Measurements from ENCODE around the gene PABPC3. TPM values are rescaled to one million over a fixed set of nuclear protein-coding genes. Genes with fewer than 3 reads are reported as not detected.
A peak's percentile ranks its signal among the peaks of the same experiment; 100 is the strongest.

Gene PABPC3
- total RNA-seq, 2 experiments from 2014 or later, result 1.8 to 1.9 TPM

GRCh38 chr13:25110956-25111584 is 15.1 kb downstream of the PABPC3 start:
- ATAC-seq, result no peak
- H3K9me3 Mint-ChIP-seq, result no peaks in the 10 kb centered on the region
- intact Hi-C loops (cut with micrococcal nuclease), result loop anchor here (5.0 kb wide), 1 partner anchor 104 kb away; no protein-coding TSS in a partner anchor
- no peak overlapping the region for H3K27ac Mint-ChIP-seq
- ChIA-PET POLR2A (no interaction called here), CTCF (interaction anchor here (0.9 to 1.9 kb wide), 2 partner anchors 26 to 116 kb away, joined by 3 to 7 read pairs; no protein-coding TSS in a partner anchor)
- no peak overlapping the region for H3K4me3 Mint-ChIP-seq
- peaks cover 5% of the 10 kb centered on the region for H3K27me3 Mint-ChIP-seq
- TF ChIP-seq CTCF (IDR thresholded peaks at IDR 0.05), result no peak
- no peak for DNase-seq
- H3K36me3 Mint-ChIP-seq (ENCODE audit: low read depth), result no peaks in the 10 kb centered on the region
- H3K4me1 Mint-ChIP-seq (ENCODE audit: low read depth), result no peaks in the 10 kb centered on the region

GRCh38 chr13:25111585-25111956 is 15.6 kb downstream of the PABPC3 start:
- ChIA-PET CTCF (interaction anchor here (0.9 to 1.9 kb wide), 2 partner anchors 27 to 116 kb away, joined by 3 to 7 read pairs; no protein-coding TSS in a partner anchor), POLR2A (no interaction called here)
- no peaks in the 10 kb centered on the region for H3K36me3 Mint-ChIP-seq (ENCODE audit: low read depth)
- no peak for DNase-seq
- H3K27me3 Mint-ChIP-seq, result peaks cover 5% of the 10 kb centered on the region
- no peak overlapping the region for H3K4me3 Mint-ChIP-seq
- no peaks in the 10 kb centered on the region for H3K9me3 Mint-ChIP-seq
- no peaks in the 10 kb centered on the region for H3K4me1 Mint-ChIP-seq (ENCODE audit: low read depth)
- TF ChIP-seq CTCF (IDR thresholded peaks at IDR 0.05), result no peak
- no peak overlapping the region for H3K27ac Mint-ChIP-seq
- intact Hi-C loops (cut with micrococcal nuclease), result loop anchor here (5.0 kb wide), 1 partner anchor 104 kb away; no protein-coding TSS in a partner anchor
- ATAC-seq, result no peak

- ChIA-PET POLR2A (no interaction called here), CTCF (interaction anchor here (0.6 to 3.7 kb wide), 8 partner anchors 9 to 204 kb away, joined by 3 to 25 read pairs (median 9); partner anchors contain the start of gene PABPC3)
- H3K36me3 Mint-ChIP-seq (ENCODE audit: low read depth), result no peaks in the 10 kb centered on the region
- no peak overlapping the region for H3K27ac Mint-ChIP-seq
- DNase-seq (no peak), ATAC-seq (no peak)
- peaks cover 5% of the 10 kb centered on the region for H3K27me3 Mint-ChIP-seq
- no peak for TF ChIP-seq CTCF (IDR thresholded peaks at IDR 0.05)
- intact Hi-C loops (cut with micrococcal nuclease), result loop anchor here (5.0 kb wide), 1 partner anchor 105 kb away; no protein-coding TSS in a partner anchor
- H3K9me3 Mint-ChIP-seq, result no peaks in the 10 kb centered on the region
- H3K4me3 Mint-ChIP-seq, result no peak overlapping the region
- no peaks in the 10 kb centered on the region for H3K4me1 Mint-ChIP-seq (ENCODE audit: low read depth)
Observed at GRCh38 chr13:25112695-25113255, 16.8 kb downstream of the PABPC3 start.

GRCh38 chr13:25114220-25114619 is 18.3 kb downstream of the PABPC3 start:
- Mint-ChIP-seq H3K4me1 (ENCODE audit: low read depth) (no peaks in the 10 kb centered on the region), H3K4me3 (no peak overlapping the region), H3K36me3 (ENCODE audit: low read depth) (no peaks in the 10 kb centered on the region), H3K27me3 (peaks cover 8% of the 10 kb centered on the region), H3K9me3 (no peaks in the 10 kb centered on the region), H3K27ac (no peak overlapping the region)
- peak; percentile 92 for ATAC-seq
- intact Hi-C loops (cut with micrococcal nuclease), result loop anchor here (5.0 kb wide), 1 partner anchor 107 kb away; no protein-coding TSS in a partner anchor
- ChIA-PET CTCF (interaction anchor here (0.6 to 3.7 kb wide), 17 partner anchors 10 to 201 kb away, joined by 3 to 25 read pairs (median 4); partner anchors contain the start of gene PABPC3), POLR2A (no interaction called here)
- DNase-seq, result peak; percentile 80
- peak; percentile 90 for TF ChIP-seq CTCF (IDR thresholded peaks at IDR 0.05)

GRCh38 chr13:25116044-25116443 is 20.1 kb downstream of the PABPC3 start:
- H3K36me3 Mint-ChIP-seq (ENCODE audit: low read depth), result no peaks in the 10 kb centered on the region
- H3K4me1 Mint-ChIP-seq (ENCODE audit: low read depth), result no peaks in the 10 kb centered on the region
- H3K27ac Mint-ChIP-seq, result no peak overlapping the region
- intact Hi-C loops (cut with micrococcal nuclease), result no loop called here
- H3K27me3 Mint-ChIP-seq, result peaks cover 13% of the 10 kb centered on the region
- no peak overlapping the region for H3K4me3 Mint-ChIP-seq
- TF ChIP-seq CTCF (IDR thresholded peaks at IDR 0.05), result no peak
- ChIA-PET CTCF (interaction anchor here (1.1 kb wide), 1 partner anchor 30 kb away, joined by 4 read pairs; no protein-coding TSS in a partner anchor), POLR2A (no interaction called here)
- no peaks in the 10 kb centered on the region for H3K9me3 Mint-ChIP-seq
- DNase-seq (no peak), ATAC-seq (no peak)

Measured in activated CD8-positive, alpha-beta T cell treated with anti-CD3 and anti-CD28 coated beads for 36 hours (primary cell).